NT2/D1 (cell line): ENCODE data around the gene ZC3H13.
"Not testable (repeated sequence)": the region's sequence is repeated elsewhere in the genome, so short reads cannot be mapped to it uniquely, and the experiment has no call there.

Experiments used
- DNase-seq: peaks from one replicate; pipeline ENCODE4 v3.0.0-alpha.2; 2011; ENCODE audit warnings: low read depth, low spot score
- H3K27me3 ChIP-seq: 2 replicates; pipeline ENCODE4 v1.6.0; 2011; ENCODE audit warnings: mild to moderate bottlenecking; ENCODE audit not compliant: insufficient read length, insufficient read depth
- H3K36me3 ChIP-seq: 2 replicates; pipeline ENCODE4 v1.6.1; 2011; ENCODE audit warnings: mild to moderate bottlenecking, low read length, mixed read lengths; ENCODE audit not compliant: insufficient read depth, insufficient read length
- H3K4me1 ChIP-seq: 2 replicates; pipeline ENCODE4 v1.5.1; 2011; ENCODE audit not compliant: insufficient read depth, insufficient read length
- H3K4me3 ChIP-seq: 2 replicates; pipeline ENCODE4 v1.5.1; 2011; ENCODE audit warnings: low read depth; ENCODE audit not compliant: insufficient read length
- H3K9ac ChIP-seq: 2 replicates; pipeline ENCODE4 v1.6.0; 2011; ENCODE audit warnings: low read depth; ENCODE audit not compliant: insufficient read length
- H3K9me3 ChIP-seq: 2 replicates; pipeline ENCODE4 v1.5.1; 2011; ENCODE audit warnings: mild to moderate bottlenecking, low read length; ENCODE audit not compliant: insufficient read depth
- SUZ12 ChIP-seq: IDR thresholded peaks from 2 replicates; pipeline ENCODE4 v1.6.1; 2011; ENCODE audit not compliant: insufficient read length, insufficient read depth; ENCODE audit errors: extremely low read depth
- YY1 ChIP-seq: IDR thresholded peaks from 2 replicates; pipeline ENCODE4 v1.6.1; 2011; ENCODE audit not compliant: insufficient read length, insufficient read depth
- ZNF274 ChIP-seq: IDR thresholded peaks from 2 replicates; pipeline ENCODE4 v1.6.1; 2011; ENCODE audit warnings: mild to moderate bottlenecking, low read depth, low read length

ZC3H13 gene

GRCh38 chr13:46008631-46009030, 43.9 kb downstream of the ZC3H13 start:
- Histone ChIP-seq H3K4me3 (no peak overlapping the region), H3K9me3 (no peaks in the 10 kb centered on the region), H3K36me3 (peaks cover 39% of the 10 kb centered on the region), H3K9ac (no peak overlapping the region), H3K4me1 (no peaks in the 10 kb centered on the region), H3K27me3 (no peaks in the 10 kb centered on the region)
- TF ChIP-seq YY1 (no peak), SUZ12 (no peak), ZNF274 (no peak)
- no peak for DNase-seq

GRCh38 chr13:46006688-46007452, 45.7 kb downstream of the ZC3H13 start:
- Histone ChIP-seq H3K9ac (no peak overlapping the region), H3K9me3 (no peaks in the 10 kb centered on the region), H3K36me3 (peaks cover 52% of the 10 kb centered on the region), H3K4me1 (no peaks in the 10 kb centered on the region), H3K4me3 (no peak overlapping the region), H3K27me3 (no peaks in the 10 kb centered on the region)
- TF ChIP-seq ZNF274 (no peak), SUZ12 (no peak)
- no peak for DNase-seq

- Histone ChIP-seq H3K36me3 (peaks cover 53% of the 10 kb centered on the region), H3K4me1 (no peaks in the 10 kb centered on the region), H3K4me3 (no peak overlapping the region), H3K27me3 (no peaks in the 10 kb centered on the region), H3K9me3 (no peaks in the 10 kb centered on the region), H3K9ac (no peak overlapping the region)
- no peak for DNase-seq
- TF ChIP-seq ZNF274 (no peak), YY1 (no peak), SUZ12 (no peak)
Observed at GRCh38 chr13:46004491-46004890, 48.1 kb downstream of the ZC3H13 start.

GRCh38 chr13:45996631-45997030, 55.9 kb downstream of the ZC3H13 start:
- Histone ChIP-seq H3K9ac (no peak overlapping the region), H3K4me3 (no peak overlapping the region), H3K27me3 (no peaks in the 10 kb centered on the region)

GRCh38 chr13:45995245-45995644, 57.3 kb downstream of the ZC3H13 start:
- Histone ChIP-seq H3K27me3 (no peaks in the 10 kb centered on the region), H3K9me3 (no peaks in the 10 kb centered on the region), H3K4me1 (no peaks in the 10 kb centered on the region), H3K36me3 (peaks cover 22% of the 10 kb centered on the region), H3K9ac (no peak overlapping the region), H3K4me3 (no peak overlapping the region)
- TF ChIP-seq ZNF274 (no peak), SUZ12 (no peak), YY1 (no peak)
- DNase-seq = no peak

More at GRCh38 chr13:45996631-45997030, 55.9 kb downstream of the ZC3H13 start:
- Histone ChIP-seq H3K9me3 (no peaks in the 10 kb centered on the region), H3K4me1 (no peaks in the 10 kb centered on the region), H3K36me3 (peaks cover 32% of the 10 kb centered on the region)
- DNase-seq = no peak
- TF ChIP-seq ZNF274 = no peak

- Histone ChIP-seq H3K36me3 (peaks cover 17% of the 10 kb centered on the region), H3K9me3 (no peaks in the 10 kb centered on the region), H3K9ac (no peak overlapping the region), H3K4me3 (no peak overlapping the region), H3K4me1 (no peaks in the 10 kb centered on the region), H3K27me3 (no peaks in the 10 kb centered on the region)
- no peak for TF ChIP-seq SUZ12
- TF ChIP-seq ZNF274 = no peak
- no peak for TF ChIP-seq YY1
- DNase-seq = no peak
Observed at GRCh38 chr13:45994752-45995151, 57.8 kb downstream of the ZC3H13 start.

- Histone ChIP-seq H3K27me3 (no peaks in the 10 kb centered on the region), H3K4me3 (no peak overlapping the region), H3K9me3 (no peaks in the 10 kb centered on the region), H3K36me3 (peaks cover 34% of the 10 kb centered on the region), H3K9ac (no peak overlapping the region), H3K4me1 (no peaks in the 10 kb centered on the region)
- no peak for TF ChIP-seq ZNF274
- TF ChIP-seq SUZ12 = no peak
- no peak for TF ChIP-seq YY1
- no peak for DNase-seq
Observed at GRCh38 chr13:45989607-45990006, 62.9 kb downstream of the ZC3H13 start.

- peaks cover 42% of the 10 kb centered on the region for H3K36me3 ChIP-seq
- not testable (repeated sequence) for DNase-seq, H3K4me1 ChIP-seq, H3K4me3 ChIP-seq, H3K27me3 ChIP-seq, H3K9me3 ChIP-seq, H3K9ac ChIP-seq
Observed at GRCh38 chr13:45981127-45981526, 71.4 kb downstream of the ZC3H13 start.
